ENCODE data around the gene EIF4G3.

Gene EIF4G3

DNA sequence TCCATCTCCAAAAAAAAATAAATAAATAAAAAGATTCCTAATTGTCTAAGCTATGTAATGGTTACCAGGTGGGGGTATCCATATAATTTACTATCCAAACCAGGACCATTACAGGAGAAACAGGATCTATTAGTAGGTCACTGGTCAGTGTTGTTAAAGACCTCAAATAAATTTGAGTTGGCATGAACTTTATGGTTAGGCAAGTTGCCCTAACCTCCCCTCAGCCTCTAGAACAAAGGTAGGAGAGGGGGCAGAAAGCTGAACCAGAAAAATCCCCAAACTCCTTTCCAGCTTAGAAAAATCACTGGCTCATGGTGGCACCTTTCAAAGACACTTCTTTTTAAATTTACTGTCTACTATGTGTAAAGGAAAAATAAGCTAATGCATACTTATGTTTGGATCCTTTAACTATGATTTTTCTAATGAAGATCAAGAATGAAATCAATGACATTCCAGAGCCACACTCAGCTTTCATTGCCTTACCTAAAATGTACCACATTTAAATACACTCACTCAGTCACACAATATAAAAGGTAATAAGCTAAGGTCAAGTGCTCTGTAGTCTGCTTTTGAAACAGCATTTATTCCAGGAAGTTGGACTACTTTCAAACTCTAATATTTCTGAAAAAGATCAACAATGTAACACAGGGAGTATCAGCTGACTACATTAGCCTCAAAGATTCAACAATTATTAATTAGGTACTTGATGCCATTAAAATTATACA, 13.8 kb downstream of the EIF4G3 start:
- Histone ChIP-seq H3K9me3 (ENCODE audit: low read length) (no peaks in the 10 kb centered on the region), H3K4me2 (ENCODE audit: low read length) (no peak overlapping the region), H3K9me2 (ENCODE audit: low read depth, low read length) (no peaks in the 10 kb centered on the region), H3K4me1 (ENCODE audit: insufficient read depth, low read length, severe bottlenecking) (no peaks in the 10 kb centered on the region), H3K4me3 (ENCODE audit: low read depth, low read length, poor library complexity, severe bottlenecking) (no peak overlapping the region), H4K20me1 (ENCODE audit: insufficient read depth, low read length) (no peaks in the 10 kb centered on the region), H3K9ac (ENCODE audit: low read length) (no peak overlapping the region), H3K27me3 (ENCODE audit: insufficient read depth, low read length) (no peaks in the 10 kb centered on the region), H3F3A (ENCODE audit: insufficient read depth, low read length) (no peaks in the 10 kb centered on the region), H2AFZ (ENCODE audit: low read length) (no peak overlapping the region), H3K36me3 (ENCODE audit: insufficient read depth, low read length) (peaks cover 76% of the 10 kb centered on the region), H3K27ac (ENCODE audit: low read depth, low read length, poor library complexity, severe bottlenecking) (no peak overlapping the region), H3K79me2 (ENCODE audit: insufficient read depth, low read length) (peaks cover 36% of the 10 kb centered on the region)
- TF ChIP-seq, protein P1, sequence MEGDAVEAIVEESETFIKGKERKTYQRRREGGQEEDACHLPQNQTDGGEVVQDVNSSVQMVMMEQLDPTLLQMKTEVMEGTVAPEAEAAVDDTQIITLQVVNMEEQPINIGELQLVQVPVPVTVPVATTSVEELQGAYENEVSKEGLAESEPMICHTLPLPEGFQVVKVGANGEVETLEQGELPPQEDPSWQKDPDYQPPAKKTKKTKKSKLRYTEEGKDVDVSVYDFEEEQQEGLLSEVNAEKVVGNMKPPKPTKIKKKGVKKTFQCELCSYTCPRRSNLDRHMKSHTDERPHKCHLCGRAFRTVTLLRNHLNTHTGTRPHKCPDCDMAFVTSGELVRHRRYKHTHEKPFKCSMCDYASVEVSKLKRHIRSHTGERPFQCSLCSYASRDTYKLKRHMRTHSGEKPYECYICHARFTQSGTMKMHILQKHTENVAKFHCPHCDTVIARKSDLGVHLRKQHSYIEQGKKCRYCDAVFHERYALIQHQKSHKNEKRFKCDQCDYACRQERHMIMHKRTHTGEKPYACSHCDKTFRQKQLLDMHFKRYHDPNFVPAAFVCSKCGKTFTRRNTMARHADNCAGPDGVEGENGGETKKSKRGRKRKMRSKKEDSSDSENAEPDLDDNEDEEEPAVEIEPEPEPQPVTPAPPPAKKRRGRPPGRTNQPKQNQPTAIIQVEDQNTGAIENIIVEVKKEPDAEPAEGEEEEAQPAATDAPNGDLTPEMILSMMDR (IDR thresholded peaks at IDR 0.05; ENCODE audit: low read length): no peak
- no peak for TF ChIP-seq EZH2 (IDR thresholded peaks at IDR 0.05; ENCODE audit: borderline replicate concordance, low read length)

DNA sequence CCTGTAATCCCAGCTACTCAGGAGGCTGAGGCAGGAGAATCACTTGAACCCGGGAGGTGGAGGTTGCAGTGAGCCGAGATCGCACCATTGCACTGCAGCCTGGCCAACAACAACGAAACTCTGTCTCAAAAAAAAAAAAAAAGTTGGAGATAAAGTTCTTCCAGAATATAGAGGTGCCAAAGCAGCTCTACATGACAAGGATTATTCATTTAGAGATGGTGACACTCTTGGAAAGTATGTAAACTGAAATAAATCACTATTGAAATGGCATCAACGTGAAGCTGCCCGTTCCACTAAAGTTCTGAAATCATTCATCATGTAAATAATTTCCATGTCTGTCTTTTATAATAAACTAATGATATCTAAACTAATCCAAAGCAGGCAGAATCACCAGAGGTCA, 14.9 kb downstream of the EIF4G3 start:
- peaks cover 66% of the 10 kb centered on the region for H3K36me3 ChIP-seq (ENCODE audit: insufficient read depth, low read length)
- no peaks in the 10 kb centered on the region for H4K20me1 ChIP-seq (ENCODE audit: insufficient read depth, low read length)
- no peaks in the 10 kb centered on the region for H3K9me3 ChIP-seq (ENCODE audit: low read length)
- no peak overlapping the region for H2AFZ ChIP-seq (ENCODE audit: low read length)
- no peak overlapping the region for H3K4me2 ChIP-seq (ENCODE audit: low read length)
- no peaks in the 10 kb centered on the region for H3F3A ChIP-seq (ENCODE audit: insufficient read depth, low read length)
- TF ChIP-seq EZH2 (IDR thresholded peaks at IDR 0.05; ENCODE audit: borderline replicate concordance, low read length): no peak
- TF ChIP-seq, protein P1 (IDR thresholded peaks at IDR 0.05; ENCODE audit: low read length): no peak
- no peaks in the 10 kb centered on the region for H3K4me1 ChIP-seq (ENCODE audit: insufficient read depth, low read length, severe bottlenecking)
- no peaks in the 10 kb centered on the region for H3K27me3 ChIP-seq (ENCODE audit: insufficient read depth, low read length)
- H3K9me2 ChIP-seq (ENCODE audit: low read depth, low read length): no peaks in the 10 kb centered on the region
- H3K9ac ChIP-seq (ENCODE audit: low read length): no peak overlapping the region
- H3K27ac ChIP-seq (ENCODE audit: low read depth, low read length, poor library complexity, severe bottlenecking): no peak overlapping the region
- H3K4me3 ChIP-seq (ENCODE audit: low read depth, low read length, poor library complexity, severe bottlenecking): no peak overlapping the region
- peaks cover 41% of the 10 kb centered on the region for H3K79me2 ChIP-seq (ENCODE audit: insufficient read depth, low read length)

DNA sequence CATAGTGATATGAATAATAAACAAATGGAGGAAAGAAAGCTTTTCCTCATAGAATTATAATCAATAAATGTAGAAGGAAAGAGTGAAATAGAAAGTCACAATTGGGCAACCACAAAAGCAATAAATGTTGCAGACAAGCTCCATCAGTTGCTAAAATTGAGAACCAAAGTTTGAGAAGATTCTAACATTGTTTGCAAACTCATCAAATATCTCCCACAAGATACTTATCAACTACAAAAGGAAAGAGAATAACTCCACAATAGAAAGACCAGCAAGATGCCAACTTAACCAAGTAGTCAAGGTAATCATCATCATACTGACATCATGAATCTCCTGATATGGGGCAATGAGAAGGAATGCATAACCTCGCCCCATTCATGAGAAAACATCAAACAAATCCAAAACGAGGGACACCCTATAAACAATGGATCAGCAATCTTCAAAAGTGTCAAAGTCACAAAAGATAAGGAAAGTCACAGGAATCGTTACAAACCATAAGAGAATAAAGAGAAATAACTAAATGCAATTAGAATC, 16.4 kb downstream of the EIF4G3 start:
- H2AFZ ChIP-seq (ENCODE audit: low read length): no peak overlapping the region
- H3K36me3 ChIP-seq (ENCODE audit: insufficient read depth, low read length): peaks cover 54% of the 10 kb centered on the region
- H3K9ac ChIP-seq (ENCODE audit: low read length): no peak overlapping the region
- H3K4me3 ChIP-seq (ENCODE audit: low read depth, low read length, poor library complexity, severe bottlenecking): no peak overlapping the region
- H3K79me2 ChIP-seq (ENCODE audit: insufficient read depth, low read length): peaks cover 43% of the 10 kb centered on the region
- no peak overlapping the region for H3K4me2 ChIP-seq (ENCODE audit: low read length)
- no peak overlapping the region for H3K27ac ChIP-seq (ENCODE audit: low read depth, low read length, poor library complexity, severe bottlenecking)
- H3K27me3 ChIP-seq (ENCODE audit: insufficient read depth, low read length): no peaks in the 10 kb centered on the region
- no peaks in the 10 kb centered on the region for H3F3A ChIP-seq (ENCODE audit: insufficient read depth, low read length)
- H3K4me1 ChIP-seq (ENCODE audit: insufficient read depth, low read length, severe bottlenecking): no peaks in the 10 kb centered on the region
- no peaks in the 10 kb centered on the region for H4K20me1 ChIP-seq (ENCODE audit: insufficient read depth, low read length)
- TF ChIP-seq EZH2 (IDR thresholded peaks at IDR 0.05; ENCODE audit: borderline replicate concordance, low read length): no peak
- TF ChIP-seq, protein P1 (IDR thresholded peaks at IDR 0.05; ENCODE audit: low read length): no peak
- no peaks in the 10 kb centered on the region for H3K9me3 ChIP-seq (ENCODE audit: low read length)
- no peaks in the 10 kb centered on the region for H3K9me2 ChIP-seq (ENCODE audit: low read depth, low read length)

All from OCI-LY1 (cell line).